ENCODE measurements around the gene ODC1.
"Not testable (repeated sequence)": the region's sequence is repeated elsewhere in the genome, so short reads cannot be mapped to it uniquely, and the experiment has no call there.

Gene ODC1

GRCh38 chr2:10477443-10478297, 29.5 kb upstream of the ODC1 start:
- no peak for DNase-seq

GRCh38 chr2:10476723-10477442, 28.8 kb upstream of the ODC1 start:
- DNase-seq, result no peak

- DNase-seq, result no peak
These were observed 27.9 kb upstream of the ODC1 start for GRCh38 chr2:10475811-10476660.

GRCh38 chr2:10475221-10475722, 27.1 kb upstream of the ODC1 start:
- DNase-seq, result no peak

- no peak for DNase-seq
These were observed 25.1 kb upstream of the ODC1 start for GRCh38 chr2:10473121-10473756.

GRCh38 chr2:10471955-10472354, 23.8 kb upstream of the ODC1 start:
- DNase-seq, result no peak

- DNase-seq, result no peak
These were observed 23.0 kb upstream of the ODC1 start for GRCh38 chr2:10471046-10471571.

- DNase-seq, result no peak
These were observed 22.0 kb upstream of the ODC1 start for GRCh38 chr2:10469955-10470608.

- no peak for DNase-seq
These were observed 21.2 kb upstream of the ODC1 start for GRCh38 chr2:10469301-10469700.

GRCh38 chr2:10467401-10467800, 19.3 kb upstream of the ODC1 start:
- no peak for DNase-seq

GRCh38 chr2:10466801-10467200, 18.7 kb upstream of the ODC1 start:
- no peak for DNase-seq

- no peak for DNase-seq
These were observed 17.8 kb upstream of the ODC1 start for GRCh38 chr2:10465910-10466309.

GRCh38 chr2:10462178-10463083, 14.3 kb upstream of the ODC1 start:
- DNase-seq, result no peak

- no peak for DNase-seq
These were observed 12.3 kb upstream of the ODC1 start for GRCh38 chr2:10460366-10460796.

- no peak for DNase-seq
These were observed 9.9 kb upstream of the ODC1 start for GRCh38 chr2:10457846-10458598.

GRCh38 chr2:10457195-10457594, 9.1 kb upstream of the ODC1 start:
- DNase-seq, result not testable (repeated sequence)

GRCh38 chr2:10454505-10454904, 6.4 kb upstream of the ODC1 start:
- no peak for DNase-seq

GRCh38 chr2:10453905-10454298, 5.8 kb upstream of the ODC1 start:
- no peak for DNase-seq

GRCh38 chr2:10452956-10453904, 5.1 kb upstream of the ODC1 start:
- no peak for DNase-seq
